PC-3 (cell line): ENCODE results near the gene DHRS3. TPM values are rescaled to one million over a fixed set of nuclear protein-coding genes. Genes with fewer than 3 reads are reported as not detected.

ENCODE experiments used
- ATAC-seq: fragments of 200-7000 bp; cut with Tn5 transposase; 2 replicates; pipeline ENCODE4 v1.9.1; 2020; ENCODE audit warnings: mild to moderate bottlenecking, moderate library complexity
- BruUV-seq: library from RNA; stranded (reverse); fragments of 400-500 nt; replicated peaks from 2 replicates; lab custom pipeline; 2021; lab: Mats Ljungman, UMichigan
- CTCF ChIA-PET: fragments of 300-600 bp; sonication (Branson Sonifier 250); formaldehyde crosslinking; loops from one replicate; lab custom pipeline; 2022; ENCODE audit warnings: antibody characterized with exemption; lab: Charles Lee
- POLR2A ChIA-PET: fragments of 300-600 bp; sonication (Branson Sonifier 250); formaldehyde crosslinking; loops from one replicate; lab custom pipeline; 2022; ENCODE audit warnings: antibody characterized with exemption; ENCODE audit not compliant: unreplicated experiment; lab: Charles Lee
- DNase-seq: peaks from one replicate; pipeline ENCODE4 v3.0.0-alpha.2; 2015
- H2AFZ ChIP-seq: fragments of 300-600 bp; sonication (generic); 2 replicates; pipeline ENCODE4 v1.6.0; 2016; ENCODE audit warnings: antibody characterized with exemption, low read length
- H3F3A ChIP-seq: fragments of 300-600 bp; sonication (generic); one replicate; pipeline ENCODE4 v1.6.0; 2017; ENCODE audit warnings: antibody characterized with exemption, low read length, control low read depth, mild to moderate bottlenecking; ENCODE audit not compliant: unreplicated experiment
- H3K27ac ChIP-seq: fragments of 300-600 bp; sonication (generic); 2 replicates; pipeline ENCODE4 v1.5.1; 2016; ENCODE audit warnings: mild to moderate bottlenecking, low read length
- H3K27me3 ChIP-seq: fragments of 300-600 bp; sonication (generic); 2 replicates; pipeline ENCODE4 v1.6.1; 2016; ENCODE audit warnings: low read length, mixed read lengths
- H3K36me3 ChIP-seq: fragments of 300-600 bp; sonication (generic); 2 replicates; pipeline ENCODE4 v1.6.1; 2016; ENCODE audit warnings: low read depth, mixed run types, low read length, mixed read lengths
- H3K4me1 ChIP-seq: fragments of 300-600 bp; sonication (generic); 2 replicates; pipeline ENCODE4 v1.5.1; 2016; ENCODE audit warnings: low read length; ENCODE audit not compliant: insufficient read depth
- H3K4me2 ChIP-seq: fragments of 300-600 bp; sonication (generic); 2 replicates; pipeline ENCODE4 v1.6.0; 2016; ENCODE audit warnings: low read length
- H3K4me3 ChIP-seq: fragments of 300-600 bp; sonication (generic); 2 replicates; pipeline ENCODE4 v1.5.1; 2016; ENCODE audit warnings: mild to moderate bottlenecking, low read length, mixed read lengths
- H3K79me2 ChIP-seq: fragments of 300-600 bp; sonication (generic); 2 replicates; pipeline ENCODE4 v1.6.1; 2017; ENCODE audit warnings: low read length, mixed read lengths
- H3K9ac ChIP-seq: fragments of 300-600 bp; sonication (generic); 2 replicates; pipeline ENCODE4 v1.6.0; 2016; ENCODE audit warnings: mild to moderate bottlenecking, low read length
- H3K9me2 ChIP-seq: fragments of 300-600 bp; sonication (generic); replicated peaks from 2 replicates; pipeline ENCODE4 v1.6.1; 2016; ENCODE audit warnings: mixed run types, low read length, mixed read lengths
- H3K9me3 ChIP-seq: fragments of 300-600 bp; sonication (generic); 2 replicates; pipeline ENCODE4 v1.6.1; 2016; ENCODE audit warnings: low read length, mixed read lengths
- H4K20me1 ChIP-seq: fragments of 300-600 bp; sonication (generic); 2 replicates; pipeline ENCODE4 v1.6.1; 2016; ENCODE audit warnings: low read length, mixed read lengths
- CTCF ChIP-seq: fragments of 300-600 bp; sonication (generic); conservative IDR thresholded peaks from 2 replicates; pipeline ENCODE4 v1.5.1; 2017; ENCODE audit warnings: antibody characterized with exemption, low read depth, mild to moderate bottlenecking, low read length
- EZH2 ChIP-seq: fragments of 300-600 bp; sonication (generic); IDR thresholded peaks from one replicate; pipeline ENCODE4 v1.6.1; 2017; ENCODE audit warnings: antibody characterized with exemption, mild to moderate bottlenecking, low read length; ENCODE audit not compliant: unreplicated experiment
- EZH2phosphoT487 ChIP-seq: fragments of 300-600 bp; sonication (generic); IDR thresholded peaks from 2 replicates; pipeline ENCODE4 v1.6.1; 2018; ENCODE audit warnings: mild to moderate bottlenecking, antibody characterized with exemption, low read length, borderline replicate concordance
- intact Hi-C: fragments of 100-400 bp; cut with micrococcal nuclease; formaldehyde crosslinking; loops from 2 replicates; pipeline ENCODE4 v1.9.0; 2023
- total RNA-seq: library from RNA; depleted of rRNA; stranded (reverse); fragments of >200 nt; gene quantifications from 2 replicates; pipeline ENCODE4 v1.2.3, GENCODE V29; 2014

Gene DHRS3
- total RNA-seq, 1 experiment from 2014 or later = 105 TPM

DNA sequence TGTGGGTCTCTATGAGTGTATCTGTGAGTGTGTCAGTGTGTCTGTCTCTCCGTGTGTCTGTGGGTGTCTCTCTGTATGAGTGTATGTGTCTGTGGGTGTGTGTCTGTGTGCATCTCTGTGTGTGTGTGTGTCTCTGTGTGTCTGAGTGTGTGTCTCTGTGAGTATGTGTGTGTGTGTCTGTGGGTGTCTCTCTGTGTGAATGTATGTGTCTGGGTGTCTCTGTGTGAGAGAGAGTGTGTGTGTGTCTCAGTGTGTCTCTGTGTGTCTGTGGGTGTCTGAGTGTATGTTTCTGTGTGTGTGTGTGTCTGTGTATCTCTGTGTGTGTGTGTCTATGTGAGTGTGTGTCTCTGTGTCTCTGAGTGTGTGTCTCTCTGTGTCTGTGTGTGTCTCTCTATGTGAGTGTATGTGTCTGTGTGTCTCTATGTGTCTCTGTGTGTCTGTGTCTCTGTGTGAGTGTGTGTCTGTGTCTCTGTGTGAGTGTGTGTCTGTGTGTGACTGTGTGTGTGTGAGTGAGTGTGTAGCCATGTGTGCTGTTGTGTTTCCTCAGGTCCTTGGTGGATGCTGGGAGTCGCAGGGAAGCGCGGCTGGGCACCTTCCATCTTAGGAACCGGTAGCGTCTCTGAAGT, 33.0 kb downstream of the DHRS3 start:
- no peak overlapping the region for H2AFZ ChIP-seq
- ChIA-PET CTCF (no interaction called here), POLR2A (no interaction called here)
- H3K9me2 ChIP-seq = no peaks in the 10 kb centered on the region
- no peaks in the 10 kb centered on the region for H3K9me3 ChIP-seq
- H3K4me3 ChIP-seq = no peak overlapping the region
- DNase-seq (no peak), ATAC-seq (no peak)
- no peaks in the 10 kb centered on the region for H3K27me3 ChIP-seq
- no peak for TF ChIP-seq EZH2phosphoT487
- no peak for TF ChIP-seq EZH2
- TF ChIP-seq CTCF = no peak
- no TSS peak for BruUV-seq
- no peaks in the 10 kb centered on the region for H3F3A ChIP-seq
- H3K4me1 ChIP-seq = peaks cover 17% of the 10 kb centered on the region
- intact Hi-C loops = no loop called here
- H3K4me2 ChIP-seq = no peak overlapping the region
- H3K36me3 ChIP-seq = peaks cover 22% of the 10 kb centered on the region; the same call in 1 of the 2 replicates
- H3K27ac ChIP-seq = no peak overlapping the region
- H3K79me2 ChIP-seq = peaks cover 73% of the 10 kb centered on the region
- peaks cover 7% of the 10 kb centered on the region; the same call in 1 of the 2 replicates for H4K20me1 ChIP-seq
- no peak overlapping the region for H3K9ac ChIP-seq

DNA sequence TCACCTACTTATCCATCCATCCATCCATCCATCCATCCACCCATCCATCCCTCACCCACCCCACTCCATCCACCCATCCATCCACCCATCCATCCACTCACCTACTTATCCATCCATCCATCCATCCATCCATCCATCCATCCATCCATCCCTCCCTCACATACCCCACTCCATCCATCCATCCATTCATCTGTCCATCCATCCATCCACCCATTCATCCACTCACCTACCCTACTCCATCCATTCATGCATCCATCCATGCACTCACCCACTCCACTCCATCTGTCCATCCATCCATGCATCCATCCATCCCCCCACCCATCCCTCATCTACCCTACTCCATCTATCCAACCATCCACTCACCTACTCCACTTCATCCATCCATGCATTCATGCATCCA, 34.5 kb downstream of the DHRS3 start:
- Histone ChIP-seq H3K9me3 (no peaks in the 10 kb centered on the region), H3K27ac (no peak overlapping the region), H3K36me3 (peaks cover 34% of the 10 kb centered on the region), H3K4me1 (peaks cover 10% of the 10 kb centered on the region), H4K20me1 (peaks cover 7% of the 10 kb centered on the region; the same call in 1 of the 2 replicates), H3K9ac (no peak overlapping the region), H3K27me3 (no peaks in the 10 kb centered on the region), H3K79me2 (peaks cover 58% of the 10 kb centered on the region), H3K4me2 (no peak overlapping the region), H3K4me3 (no peak overlapping the region), H3K9me2 (no peaks in the 10 kb centered on the region), H3F3A (no peaks in the 10 kb centered on the region), H2AFZ (no peak overlapping the region)
- intact Hi-C loops = no loop called here
- POLR2A ChIA-PET = no interaction called here
- no TSS peak for BruUV-seq
- TF ChIP-seq CTCF (no peak), EZH2phosphoT487 (no peak), EZH2 (no peak)
- DNase-seq (no peak), ATAC-seq (no peak)
- CTCF ChIA-PET = no interaction called here

DNA sequence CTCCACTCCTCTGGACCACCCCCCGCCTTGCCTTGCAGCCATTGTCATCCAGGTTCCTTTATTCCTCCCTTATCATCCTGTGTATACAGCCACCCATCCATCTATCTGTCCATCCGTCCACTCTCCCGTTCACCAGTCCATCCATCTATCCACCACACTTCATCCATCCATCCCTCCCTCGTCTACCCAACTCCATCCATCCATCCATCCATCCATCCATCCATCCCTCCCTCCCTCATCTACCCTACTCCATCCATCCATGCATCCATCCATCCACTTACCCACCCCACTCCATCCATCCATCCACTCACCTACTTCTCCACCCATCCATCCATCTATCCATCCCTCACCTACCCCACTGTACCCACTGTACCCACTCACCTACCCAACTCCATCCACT, 35.4 kb downstream of the DHRS3 start:
- Histone ChIP-seq H2AFZ (no peak overlapping the region), H3K9me3 (no peaks in the 10 kb centered on the region), H4K20me1 (peaks cover 2% of the 10 kb centered on the region; the same call in 1 of the 2 replicates), H3K4me2 (no peak overlapping the region), H3K4me1 (peaks cover 2% of the 10 kb centered on the region), H3K9me2 (no peaks in the 10 kb centered on the region), H3K36me3 (peaks cover 35% of the 10 kb centered on the region), H3K27ac (no peak overlapping the region), H3K27me3 (no peaks in the 10 kb centered on the region), H3F3A (no peaks in the 10 kb centered on the region), H3K79me2 (peaks cover 52% of the 10 kb centered on the region), H3K4me3 (no peak overlapping the region), H3K9ac (no peak overlapping the region)
- ATAC-seq (no peak), DNase-seq (no peak)
- no TSS peak for BruUV-seq
- ChIA-PET CTCF (no interaction called here), POLR2A (no interaction called here)
- TF ChIP-seq EZH2 = no peak
- TF ChIP-seq CTCF = no peak
- no peak for TF ChIP-seq EZH2phosphoT487
- intact Hi-C loops = no loop called here
